ENCODE data around the gene CCSER1. TPM values are rescaled to one million over a fixed set of nuclear protein-coding genes. Genes with fewer than 3 reads are reported as not detected.

CCSER1 gene
- total RNA-seq, 1 donor from 2014 or later, result not detected

DNA sequence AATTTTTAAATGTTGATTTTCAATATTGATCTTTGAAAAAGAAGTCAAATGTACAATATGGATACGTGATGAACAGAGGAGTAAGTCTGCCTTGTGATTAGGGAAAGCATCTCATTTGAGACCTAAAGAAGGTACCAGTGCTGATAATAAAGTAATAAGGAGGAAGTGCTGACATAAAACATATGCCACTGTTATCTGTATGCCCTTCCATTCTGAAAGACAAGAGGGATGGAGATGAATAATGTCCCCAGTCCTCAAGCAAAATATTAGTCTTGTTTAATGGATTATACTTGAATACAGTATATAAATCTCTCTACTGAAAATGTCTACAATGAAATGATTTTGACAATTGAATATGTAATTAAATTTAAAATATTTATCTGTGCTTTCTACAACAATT is 58.2 kb downstream of the CCSER1 start:
- Mint-ChIP-seq H3K9me3 (ENCODE audit: low read depth) (no peaks in the 10 kb centered on the region), H3K27me3 (ENCODE audit: low read depth) (peaks cover 4% of the 10 kb centered on the region), H3K4me1 (ENCODE audit: low read depth) (no peaks in the 10 kb centered on the region), H3K4me3 (ENCODE audit: unreplicated experiment) (no peak overlapping the region), H3K36me3 (ENCODE audit: low read depth) (peaks cover 1% of the 10 kb centered on the region), H3K27ac (ENCODE audit: unreplicated experiment) (no peak overlapping the region)
- DNase-seq (ENCODE audit: low spot score), result no peak
- no peak for TF ChIP-seq CTCF (IDR thresholded peaks at IDR 0.05)

- Mint-ChIP-seq H3K4me1 (ENCODE audit: low read depth) (no peaks in the 10 kb centered on the region), H3K36me3 (ENCODE audit: low read depth) (peaks cover 1% of the 10 kb centered on the region), H3K27ac (ENCODE audit: unreplicated experiment) (no peak overlapping the region), H3K9me3 (ENCODE audit: low read depth) (no peaks in the 10 kb centered on the region), H3K27me3 (ENCODE audit: low read depth) (peaks cover 4% of the 10 kb centered on the region), H3K4me3 (ENCODE audit: unreplicated experiment) (no peak overlapping the region)
- TF ChIP-seq CTCF (IDR thresholded peaks at IDR 0.05), result no peak
- no peak for DNase-seq (ENCODE audit: low spot score)
These were observed 59.0 kb downstream of the CCSER1 start for GRCh38 chr4:90186229-90186628.

DNA sequence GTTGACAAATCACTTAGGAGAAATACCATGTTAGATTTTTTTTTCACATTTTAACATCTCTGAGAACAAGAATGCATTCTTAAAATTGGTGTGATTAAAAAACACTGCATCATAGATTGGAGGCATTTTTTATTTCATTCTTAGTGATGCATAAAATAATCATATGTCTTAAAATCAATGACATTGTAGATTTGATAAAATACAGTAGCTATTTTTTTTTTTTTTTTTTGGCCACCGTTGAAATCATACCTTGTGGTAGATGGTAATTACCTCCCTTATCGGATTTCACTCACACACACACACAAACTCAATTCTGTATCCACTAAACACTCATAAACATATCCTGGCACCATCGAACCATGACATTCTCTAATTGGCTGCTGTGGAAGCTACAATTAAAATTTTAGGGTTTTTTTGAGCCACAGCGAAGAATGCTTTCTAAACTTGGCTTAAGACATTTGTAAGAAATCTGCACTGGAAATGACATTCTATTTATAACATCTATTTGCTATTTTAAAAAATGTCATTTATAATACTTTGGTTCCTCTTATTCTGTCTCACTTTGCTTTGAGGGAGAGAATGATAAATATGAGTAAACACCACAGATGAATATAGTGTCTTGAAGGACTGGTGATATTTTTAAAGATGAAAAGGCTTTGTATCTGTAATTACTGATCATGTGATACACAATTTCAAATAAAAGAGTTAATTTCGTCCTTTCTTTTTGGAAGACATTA is 60.1 kb downstream of the CCSER1 start:
- no peaks in the 10 kb centered on the region for H3K4me1 Mint-ChIP-seq (ENCODE audit: low read depth)
- no peak for DNase-seq (ENCODE audit: low spot score)
- H3K36me3 Mint-ChIP-seq (ENCODE audit: low read depth), result no peaks in the 10 kb centered on the region
- H3K4me3 Mint-ChIP-seq (ENCODE audit: unreplicated experiment), result no peak overlapping the region
- no peaks in the 10 kb centered on the region for H3K9me3 Mint-ChIP-seq (ENCODE audit: low read depth)
- TF ChIP-seq CTCF (IDR thresholded peaks at IDR 0.05), result no peak
- H3K27ac Mint-ChIP-seq (ENCODE audit: unreplicated experiment), result no peak overlapping the region
- H3K27me3 Mint-ChIP-seq (ENCODE audit: low read depth), result peaks cover 2% of the 10 kb centered on the region

GRCh38 chr4:90189178-90189577 is 62.0 kb downstream of the CCSER1 start:
- H3K4me1 Mint-ChIP-seq (ENCODE audit: low read depth), result no peaks in the 10 kb centered on the region
- H3K27ac Mint-ChIP-seq (ENCODE audit: unreplicated experiment), result no peak overlapping the region
- no peaks in the 10 kb centered on the region for H3K36me3 Mint-ChIP-seq (ENCODE audit: low read depth)
- H3K4me3 Mint-ChIP-seq (ENCODE audit: unreplicated experiment), result no peak overlapping the region
- no peak for TF ChIP-seq CTCF (IDR thresholded peaks at IDR 0.05)
- H3K9me3 Mint-ChIP-seq (ENCODE audit: low read depth), result no peaks in the 10 kb centered on the region
- DNase-seq (ENCODE audit: low spot score), result no peak
- H3K27me3 Mint-ChIP-seq (ENCODE audit: low read depth), result peaks cover 2% of the 10 kb centered on the region

DNA sequence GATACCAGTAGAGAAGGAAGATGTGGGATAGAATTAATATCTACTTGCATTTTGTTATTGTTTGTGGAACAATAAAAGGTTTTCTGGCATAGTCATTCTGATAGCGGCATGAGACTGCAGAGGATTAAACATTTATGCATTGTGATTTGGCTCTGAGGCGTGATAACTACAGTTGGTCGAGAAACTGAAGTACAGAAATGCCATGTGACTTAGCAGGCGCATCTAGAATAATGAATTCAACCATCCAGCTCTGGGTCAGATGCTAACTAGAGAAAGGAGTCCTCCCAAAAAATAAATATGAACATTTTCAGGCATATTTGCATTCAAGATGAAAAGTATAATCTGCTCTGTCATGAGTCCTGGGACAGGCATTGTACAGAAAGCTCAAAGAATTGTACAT is 62.8 kb downstream of the CCSER1 start:
- no peak for TF ChIP-seq CTCF (IDR thresholded peaks at IDR 0.05)
- H3K4me3 Mint-ChIP-seq (ENCODE audit: unreplicated experiment), result no peak overlapping the region
- DNase-seq (ENCODE audit: low spot score), result no peak
- no peaks in the 10 kb centered on the region for H3K9me3 Mint-ChIP-seq (ENCODE audit: low read depth)
- no peaks in the 10 kb centered on the region for H3K36me3 Mint-ChIP-seq (ENCODE audit: low read depth)
- H3K4me1 Mint-ChIP-seq (ENCODE audit: low read depth), result no peaks in the 10 kb centered on the region
- no peaks in the 10 kb centered on the region for H3K27me3 Mint-ChIP-seq (ENCODE audit: low read depth)
- no peak overlapping the region for H3K27ac Mint-ChIP-seq (ENCODE audit: unreplicated experiment)
